Measurements from ENCODE around the gene PAEP. TPM values are rescaled to one million over a fixed set of nuclear protein-coding genes. Genes with fewer than 3 reads are reported as not detected.

The PAEP gene
- total and polyA plus RNA-seq, 4 donors = 0.37 to 3.0 (median 0.98) TPM; not detected in 1

GRCh38 chr9:135551031-135551430 lies 10.5 kb upstream of the PAEP start:
- no peak for ATAC-seq (ENCODE audit: insufficient read depth, low FRiP score)
- H3K36me3 ChIP-seq (ENCODE audit: control insufficient read depth in 4 of 4, insufficient read depth in 4 of 4, low read length in 4 of 4) = no peaks in the 10 kb centered on the region
- H3K9me3 ChIP-seq (ENCODE audit: control insufficient read depth in 4 of 4, insufficient read depth in 3 of 4, low read length in 3 of 4) = no peaks in the 10 kb centered on the region
- no peak overlapping the region for H3K4me3 ChIP-seq
- no peak overlapping the region for H3K9ac ChIP-seq (ENCODE audit: insufficient read depth in 1 of 2, low read length in 2 of 2)
- DNase-seq = no peak
- no peaks in the 10 kb centered on the region for H3K4me1 ChIP-seq (ENCODE audit: control insufficient read depth in 5 of 5, insufficient read depth in 5 of 5, low read length in 5 of 5)
- TF ChIP-seq CTCF (IDR thresholded peaks at IDR 0.05; ENCODE audit: control extremely low read depth, extremely low read depth) = no peak
- WGBS, 2 donors = 45 to 56% methylated on average over 14 of the region's 14 CpGs
- H3K27me3 ChIP-seq (ENCODE audit: control insufficient read depth in 3 of 3, insufficient read depth in 3 of 3, low read length in 2 of 3) = peaks cover 0 to 2% (median 0%) of the 10 kb centered on the region in 3 donors
- no peak overlapping the region for H3K27ac ChIP-seq (ENCODE audit: low read depth in 1 of 2, low read length in 1 of 2)

DNA sequence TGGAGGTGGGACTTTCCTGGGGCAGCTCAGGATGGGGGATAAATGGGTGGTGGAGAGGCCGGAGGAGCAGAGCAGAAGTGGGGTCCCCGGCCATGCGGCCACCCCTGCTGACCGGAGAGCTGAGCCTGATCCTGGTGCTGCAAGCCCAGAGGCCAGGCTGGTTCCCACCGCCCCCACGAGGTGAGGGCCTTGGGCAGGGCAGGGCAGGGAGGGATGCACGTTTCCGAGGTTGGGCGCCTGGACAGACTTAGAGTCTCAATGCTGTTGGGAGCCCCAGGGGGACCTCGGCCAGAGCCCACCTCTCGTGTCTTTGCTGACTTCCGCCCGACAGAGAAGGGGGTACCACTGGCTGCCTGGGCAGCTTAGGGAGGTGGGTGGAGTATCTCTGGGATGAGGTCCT lies 10.1 kb upstream of the PAEP start:
- Histone ChIP-seq H3K9me3 (ENCODE audit: control insufficient read depth in 4 of 4, insufficient read depth in 3 of 4, low read length in 3 of 4) (no peaks in the 10 kb centered on the region), H3K27ac (ENCODE audit: low read depth in 1 of 2, low read length in 1 of 2) (no peak overlapping the region), H3K36me3 (ENCODE audit: control insufficient read depth in 4 of 4, insufficient read depth in 4 of 4, low read length in 4 of 4) (no peaks in the 10 kb centered on the region), H3K4me1 (ENCODE audit: control insufficient read depth in 5 of 5, insufficient read depth in 5 of 5, low read length in 5 of 5) (no peaks in the 10 kb centered on the region), H3K9ac (ENCODE audit: insufficient read depth in 1 of 2, low read length in 2 of 2) (no peak overlapping the region), H3K27me3 (ENCODE audit: control insufficient read depth in 3 of 3, insufficient read depth in 3 of 3, low read length in 2 of 3) (peaks cover 0 to 2% (median 0%) of the 10 kb centered on the region in 3 donors), H3K4me3 (no peak overlapping the region)
- WGBS, 2 donors = 88 to 91% methylated on average over 13 of the region's 13 CpGs
- ATAC-seq (ENCODE audit: insufficient read depth, low FRiP score) = no peak
- no peak for DNase-seq
- TF ChIP-seq CTCF (IDR thresholded peaks at IDR 0.05; ENCODE audit: control extremely low read depth, extremely low read depth) = no peak

GRCh38 chr9:135552021-135552697 lies 9.4 kb upstream of the PAEP start:
- Histone ChIP-seq H3K4me1 (ENCODE audit: control insufficient read depth in 5 of 5, insufficient read depth in 5 of 5, low read length in 5 of 5) (no peaks in the 10 kb centered on the region), H3K9ac (ENCODE audit: insufficient read depth in 1 of 2, low read length in 2 of 2) (no peak overlapping the region), H3K36me3 (ENCODE audit: control insufficient read depth in 4 of 4, insufficient read depth in 4 of 4, low read length in 4 of 4) (no peaks in the 10 kb centered on the region), H3K9me3 (ENCODE audit: control insufficient read depth in 4 of 4, insufficient read depth in 3 of 4, low read length in 3 of 4) (no peaks in the 10 kb centered on the region), H3K27me3 (ENCODE audit: control insufficient read depth in 3 of 3, insufficient read depth in 3 of 3, low read length in 2 of 3) (peaks cover 0 to 2% (median 0%) of the 10 kb centered on the region in 3 donors), H3K27ac (ENCODE audit: low read depth in 1 of 2, low read length in 1 of 2) (no peak overlapping the region), H3K4me3 (no peak overlapping the region)
- DNase-seq (no peak), ATAC-seq (ENCODE audit: insufficient read depth, low FRiP score) (no peak)
- no peak for TF ChIP-seq CTCF (IDR thresholded peaks at IDR 0.05; ENCODE audit: control extremely low read depth, extremely low read depth)
- WGBS, 2 donors = 72 to 80% methylated on average over 18 of the region's 18 CpGs
